HEK293 (cell line): Measurements from ENCODE around the gene GALNT16.
A peak's percentile ranks its signal among the peaks of the same experiment; 100 is the strongest.

Experiments used
- CTCF ChIA-PET: fragments of 350-600 bp; formaldehyde crosslinking; extraction: SDS; loops from one replicate; lab custom pipeline; 2021; ENCODE audit warnings: antibody characterized with exemption; lab: Yijun Ruan, JAX
- POLR2A ChIA-PET: fragments of 300-600 bp; formaldehyde crosslinking; extraction: SDS; loops from one replicate; lab custom pipeline; 2020; ENCODE audit warnings: antibody characterized with exemption, inconsistent platforms; lab: Yijun Ruan, JAX
- H3K27ac ChIP-seq: fragments of 200-500 bp; sonication (Bioruptor generic); 2 replicates; pipeline ENCODE4 v1.5.1; 2014; ENCODE audit warnings: low read depth, low read length, control low read depth, inconsistent platforms; ENCODE audit errors: extremely low read depth
- H3K36me3 ChIP-seq, 2 experiments: fragments of 200-500 bp in 1 of 2; sonication (Bioruptor generic) in 1 of 2; 1 replicate in 1 of 2; 2 replicates in 1 of 2; pipeline ENCODE4 v1.5.1; 2014 to 2017; ENCODE audit warnings: inconsistent platforms in 2 of 2, low read length in 2 of 2; ENCODE audit not compliant: control insufficient read depth in 2 of 2, insufficient read depth in 1 of 2
- H3K4me1 ChIP-seq: fragments of 200-500 bp; sonication (Bioruptor generic); 2 replicates; pipeline ENCODE4 v1.5.1; 2014; ENCODE audit warnings: mild to moderate bottlenecking, low read length, inconsistent platforms; ENCODE audit not compliant: control insufficient read depth, insufficient read depth
- H3K4me3 ChIP-seq: 2 replicates; pipeline ENCODE4 v1.5.1; 2011; ENCODE audit warnings: low read depth, mild to moderate bottlenecking, control low read depth, low read length, moderate library complexity
- H3K9me3 ChIP-seq: fragments of 200-500 bp; sonication (Bioruptor generic); 2 replicates; pipeline ENCODE4 v1.5.1; 2014; ENCODE audit warnings: low read depth, low read length, inconsistent platforms; ENCODE audit not compliant: control insufficient read depth, insufficient read depth
- HOXC10 ChIP-seq: sonication (generic); formaldehyde crosslinking; IDR thresholded peaks from 2 replicates; pipeline ENCODE4 v1.8.1; 2023; ENCODE audit warnings: mild to moderate bottlenecking, missing genetic modification reagents
- KLF10 ChIP-seq: fragments of 450-650 bp; IDR thresholded peaks from 2 replicates; pipeline ENCODE4 v1.5.1; 2018; ENCODE audit warnings: missing biosample characterization, mild to moderate bottlenecking, missing genetic modification characterization
- KLF16 ChIP-seq: fragments of 450-650 bp; formaldehyde crosslinking; IDR thresholded peaks from 2 replicates; pipeline ENCODE4 v1.5.1; 2017; ENCODE audit warnings: missing biosample characterization, missing genetic modification characterization
- MYNN ChIP-seq: fragments of 450-650 bp; formaldehyde crosslinking; IDR thresholded peaks from 2 replicates; pipeline ENCODE4 v1.5.1; 2016; ENCODE audit warnings: missing biosample characterization, missing genetic modification characterization, borderline replicate concordance
- OSR2 ChIP-seq: fragments of 450-650 bp; formaldehyde crosslinking; IDR thresholded peaks from 2 replicates; pipeline ENCODE4 v1.5.1; 2016; ENCODE audit warnings: missing biosample characterization, missing genetic modification characterization
- PBX3 ChIP-seq: sonication (generic); formaldehyde crosslinking; IDR thresholded peaks from 2 replicates; pipeline ENCODE4 v1.8.1; 2022; ENCODE audit warnings: mild to moderate bottlenecking, moderate library complexity, missing genetic modification reagents
- PRDM4 ChIP-seq: fragments of 450-650 bp; formaldehyde crosslinking; IDR thresholded peaks from 2 replicates; pipeline ENCODE4 v1.5.1; 2017; ENCODE audit warnings: missing biosample characterization, missing genetic modification characterization
- SCRT1 ChIP-seq: fragments of 450-650 bp; formaldehyde crosslinking; IDR thresholded peaks from 2 replicates; pipeline ENCODE4 v1.5.1; 2016; ENCODE audit warnings: missing biosample characterization, missing genetic modification characterization, borderline replicate concordance
- TCF7L2 ChIP-seq: IDR thresholded peaks from 2 replicates; pipeline ENCODE4 v1.6.1; 2011; ENCODE audit warnings: low read depth, mild to moderate bottlenecking, inconsistent platforms, low read length, moderate library complexity, borderline replicate concordance
- ZBTB6 ChIP-seq: fragments of 450-650 bp; formaldehyde crosslinking; IDR thresholded peaks from 2 replicates; pipeline ENCODE4 v1.5.1; 2017; ENCODE audit warnings: missing biosample characterization, missing genetic modification characterization
- ZBTB8A ChIP-seq: fragments of 450-650 bp; formaldehyde crosslinking; IDR thresholded peaks from 2 replicates; pipeline ENCODE4 v1.5.1; 2016; ENCODE audit warnings: missing biosample characterization, missing genetic modification characterization
- ZNF2 ChIP-seq: fragments of 450-650 bp; formaldehyde crosslinking; IDR thresholded peaks from 2 replicates; pipeline ENCODE4 v1.5.1; 2016; ENCODE audit warnings: missing biosample characterization, missing genetic modification characterization
- ZNF214 ChIP-seq: fragments of 450-650 bp; formaldehyde crosslinking; IDR thresholded peaks from 2 replicates; pipeline ENCODE4 v1.5.1; 2017; ENCODE audit warnings: missing biosample characterization, mild to moderate bottlenecking, missing genetic modification characterization, borderline replicate concordance
- ZNF248 ChIP-seq: fragments of 450-650 bp; formaldehyde crosslinking; IDR thresholded peaks from 2 replicates; pipeline ENCODE4 v1.5.1; 2017; ENCODE audit warnings: missing biosample characterization, missing genetic modification characterization
- ZNF362 ChIP-seq: fragments of 450-650 bp; formaldehyde crosslinking; IDR thresholded peaks from 2 replicates; pipeline ENCODE4 v1.5.1; 2016; ENCODE audit warnings: missing biosample characterization, missing genetic modification characterization
- ZNF501 ChIP-seq: fragments of 450-650 bp; formaldehyde crosslinking; IDR thresholded peaks from 2 replicates; pipeline ENCODE4 v1.5.1; 2016; ENCODE audit warnings: missing biosample characterization, missing genetic modification characterization
- ZNF544 ChIP-seq: fragments of 450-650 bp; formaldehyde crosslinking; IDR thresholded peaks from 2 replicates; pipeline ENCODE4 v1.5.0; 2017; ENCODE audit warnings: missing biosample characterization, missing genetic modification characterization
- ZNF548 ChIP-seq: fragments of 450-650 bp; formaldehyde crosslinking; IDR thresholded peaks from 2 replicates; pipeline ENCODE4 v1.5.1; 2016; ENCODE audit warnings: missing biosample characterization, missing genetic modification characterization
- ZNF76 ChIP-seq: fragments of 450-650 bp; formaldehyde crosslinking; IDR thresholded peaks from 2 replicates; pipeline ENCODE4; 2016; ENCODE audit warnings: low read depth, missing biosample characterization, missing genetic modification characterization, borderline replicate concordance
- ZNF785 ChIP-seq: fragments of 450-650 bp; formaldehyde crosslinking; IDR thresholded peaks from 2 replicates; pipeline ENCODE4 v1.5.1; 2016; ENCODE audit warnings: missing biosample characterization, missing genetic modification characterization

The GALNT16 gene

GRCh38 chr14:69226736-69227135 lies 33.2 kb upstream of the GALNT16 start (continued):
- TF ChIP-seq ZNF785 (tag by site-specific recombination) (no peak), ZNF548 (tag by site-specific recombination) (no peak), ZNF214 (no peak)
- TF ChIP-seq, all 188 proteins: peak for 0

DNA sequence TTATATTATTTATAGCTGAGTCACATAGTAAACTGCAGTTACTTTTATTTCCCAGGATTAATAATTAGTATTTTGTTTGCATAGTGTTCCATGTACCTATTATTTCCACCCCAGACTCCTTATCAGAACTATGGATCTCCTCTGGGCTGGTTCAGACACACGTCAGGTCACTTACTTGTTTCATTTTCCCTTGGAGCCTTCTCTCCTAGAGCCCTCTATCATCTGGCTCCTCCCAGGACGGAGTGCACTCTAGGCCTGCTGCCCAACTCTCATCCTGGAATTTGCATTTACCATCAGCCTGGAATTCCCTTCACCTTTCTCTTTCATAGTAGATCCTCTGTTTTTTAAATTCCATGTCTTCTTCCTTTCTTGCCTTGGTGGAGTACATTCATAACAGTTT lies 28.5 kb upstream of the GALNT16 start:
- no peak for TF ChIP-seq ZNF2 (tag by site-specific recombination)
- 0 out of 2 replicates have a peak, but pooled peaks have one; percentile 31 for TF ChIP-seq ZBTB6
- TF ChIP-seq, all 188 proteins: peak for 1
- Histone ChIP-seq H3K27ac (no peak overlapping the region), H3K4me1 (no peaks in the 10 kb centered on the region), H3K36me3 (peaks cover 33 to 49% of the 10 kb centered on the region in 2 experiments), H3K9me3 (no peaks in the 10 kb centered on the region), H3K4me3 (no peak overlapping the region)
- ChIA-PET CTCF (interaction anchor here (3.1 kb wide), 1 partner anchor 11 kb away, joined by 10 read pairs; no protein-coding TSS in a partner anchor), POLR2A (no interaction called here)

DNA sequence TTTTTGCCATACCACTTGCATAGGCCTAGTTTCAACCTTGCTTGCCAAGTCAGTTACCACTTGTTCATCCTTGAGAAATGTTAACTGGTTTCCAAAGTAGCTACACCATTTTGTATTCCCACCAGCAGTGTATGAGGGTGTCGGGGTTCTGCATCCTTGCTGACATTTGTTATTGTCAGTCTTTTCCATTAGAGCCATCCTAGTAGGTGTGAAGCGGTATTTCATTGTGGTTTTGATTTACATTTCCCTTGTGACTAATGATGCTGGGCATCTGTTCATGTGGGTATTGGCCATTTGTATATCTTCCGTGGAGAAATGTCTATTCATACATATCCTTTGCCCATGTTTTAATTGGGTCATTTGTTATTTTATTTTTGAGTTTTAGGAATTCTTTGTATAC lies 27.6 kb upstream of the GALNT16 start:
- Histone ChIP-seq H3K36me3 (peaks cover 33 to 58% of the 10 kb centered on the region in 2 experiments), H3K4me1 (no peaks in the 10 kb centered on the region), H3K4me3 (no peak overlapping the region), H3K27ac (no peak overlapping the region), H3K9me3 (no peaks in the 10 kb centered on the region)
- CTCF ChIA-PET, result interaction anchor here (0.6 to 1.1 kb wide), 4 partner anchors 10 to 114 kb away, joined by 3 to 6 read pairs (median 4); no protein-coding TSS in a partner anchor
- TF ChIP-seq TCF7L2, result no peak
- TF ChIP-seq ZNF544 (tag by site-specific recombination), result no peak
- no peak for TF ChIP-seq MYNN (tag by site-specific recombination)
- no peak for TF ChIP-seq ZNF362
- no peak for TF ChIP-seq ZBTB6
- no peak for TF ChIP-seq ZNF248 (tag by site-specific recombination)
- no peak for TF ChIP-seq KLF16
- TF ChIP-seq ZNF76 (tag by site-specific recombination), result no peak
- no peak for TF ChIP-seq ZNF501 (tag by site-specific recombination)
- no peak for TF ChIP-seq OSR2
- TF ChIP-seq PBX3, result no peak
- TF ChIP-seq SCRT1 (tag by site-specific recombination), result no peak
- POLR2A ChIA-PET, result no interaction called here

DNA sequence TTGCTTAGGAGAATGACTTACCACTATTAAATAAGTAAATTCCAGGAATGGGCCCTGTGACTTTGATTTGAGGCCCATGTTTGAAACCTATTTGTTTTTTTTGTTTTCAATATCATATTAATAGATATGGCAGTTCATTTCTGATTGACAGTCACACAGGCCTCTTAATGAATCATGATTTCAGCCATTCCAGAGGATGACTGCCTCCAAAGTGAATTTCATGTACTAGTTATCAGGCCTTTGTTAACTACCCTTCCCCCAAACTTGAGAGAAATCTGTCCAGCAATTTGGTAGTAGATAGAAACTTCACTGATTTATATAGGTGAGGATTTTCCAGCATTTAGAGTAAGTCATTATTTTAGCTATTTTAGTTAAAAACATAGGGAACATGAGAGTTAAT lies 25.9 kb upstream of the GALNT16 start:
- Histone ChIP-seq H3K27ac (no peak overlapping the region), H3K36me3 (peaks cover 39 to 66% of the 10 kb centered on the region in 2 experiments), H3K4me1 (no peaks in the 10 kb centered on the region), H3K4me3 (no peak overlapping the region), H3K9me3 (no peaks in the 10 kb centered on the region)
- ChIA-PET CTCF (interaction anchor here (0.7 kb wide), 1 partner anchor 23 kb away, joined by 5 read pairs; no protein-coding TSS in a partner anchor), POLR2A (no interaction called here)
- TF ChIP-seq HOXC10 (CRISPR knock-in tag) (no peak), ZBTB8A (tag by site-specific recombination) (no peak), KLF10 (tag by site-specific recombination) (no peak), ZNF544 (tag by site-specific recombination) (no peak), PRDM4 (tag by site-specific recombination) (no peak), KLF16 (no peak)
